Spleen (tissue), 7 donors: ENCODE results near the gene SMCO4.

Source experiments
- CTCF ChIP-seq, 11 experiments: fragments of 200-600 bp in 7 of 11; fragments of 450-650 bp in 4 of 11; sonication (generic) in 4 of 11; IDR thresholded peaks in 8 of 11; conservative IDR thresholded peaks in 3 of 11; 1 replicate in 7 of 11; 2 replicates in 4 of 11; pipeline versions ENCODE4 v1.4.0 to v1.8.0; 2016 to 2021; ENCODE audit warnings: antibody characterized with exemption in 11 of 11, inconsistent platforms in 4 of 11, mild to moderate bottlenecking in 1 of 11
- POLR2AphosphoS5 ChIP-seq, 3 donors: sonication (generic); formaldehyde crosslinking; IDR thresholded peaks; one replicate each; pipeline ENCODE4 v1.5.1; 2017; ENCODE audit warnings: antibody characterized with exemption in 3 of 3
- donor health status: DM: no; HTN: no; CAD: no; lungs with moderate emphysema.
- donor health status: DM: no; HTN: no; CAD: no.
- donor health status: DM: no; HTN: no; CAD: no.

DNA sequence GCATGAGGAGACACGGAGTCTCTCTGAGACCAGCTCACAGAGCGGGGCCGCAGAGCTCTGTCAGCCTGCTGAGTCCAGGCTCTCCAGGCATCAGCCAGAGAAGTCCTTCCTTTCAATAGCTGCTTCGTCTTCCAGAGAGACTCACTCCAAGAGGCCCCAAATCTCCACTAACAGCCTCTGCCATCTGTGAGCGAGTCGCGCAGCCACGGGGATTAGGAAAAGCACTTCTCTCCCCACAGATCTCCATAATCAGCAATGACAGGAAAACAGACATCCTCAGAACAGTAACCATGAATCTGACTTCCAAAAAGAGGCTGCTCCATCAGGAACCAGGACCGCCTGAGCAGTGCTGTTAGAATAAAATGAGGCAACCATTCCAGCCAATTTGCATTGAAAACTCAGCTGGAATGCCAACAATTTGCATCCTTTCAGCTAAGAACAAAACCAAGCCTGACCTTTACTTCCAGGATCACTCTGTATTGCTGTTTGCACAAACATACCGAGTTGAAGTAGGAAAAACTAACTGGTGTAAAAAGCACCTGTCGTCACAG lies 65.4 kb downstream of the SMCO4 start:
- TF ChIP-seq CTCF (IDR thresholded peaks at IDR 0.05 in 8 of 11, conservative IDR thresholded peaks at IDR 0.05 in 3 of 11) (no peak), POLR2AphosphoS5 (IDR thresholded peaks at IDR 0.05) (no peak)
